Stimulated activated CD4-positive, alpha-beta T cell treated with anti-CD3 and anti-CD28 coated beads, Interleukin-1b, Interleukin-23, amount 100 ng/mL, for 1 hour (primary cell): Measurements from ENCODE around the gene BORCS8.
"Not testable (repeated sequence)": the region's sequence is repeated elsewhere in the genome, so short reads cannot be mapped to it uniquely, and the experiment has no call there.

Experiments
- DNase-seq, 2 donors: peaks; one replicate each; pipeline ENCODE4 v3.0.0-alpha.2; 2020; ENCODE audit warnings: low read depth in 2 of 2

BORCS8 gene

DNA sequence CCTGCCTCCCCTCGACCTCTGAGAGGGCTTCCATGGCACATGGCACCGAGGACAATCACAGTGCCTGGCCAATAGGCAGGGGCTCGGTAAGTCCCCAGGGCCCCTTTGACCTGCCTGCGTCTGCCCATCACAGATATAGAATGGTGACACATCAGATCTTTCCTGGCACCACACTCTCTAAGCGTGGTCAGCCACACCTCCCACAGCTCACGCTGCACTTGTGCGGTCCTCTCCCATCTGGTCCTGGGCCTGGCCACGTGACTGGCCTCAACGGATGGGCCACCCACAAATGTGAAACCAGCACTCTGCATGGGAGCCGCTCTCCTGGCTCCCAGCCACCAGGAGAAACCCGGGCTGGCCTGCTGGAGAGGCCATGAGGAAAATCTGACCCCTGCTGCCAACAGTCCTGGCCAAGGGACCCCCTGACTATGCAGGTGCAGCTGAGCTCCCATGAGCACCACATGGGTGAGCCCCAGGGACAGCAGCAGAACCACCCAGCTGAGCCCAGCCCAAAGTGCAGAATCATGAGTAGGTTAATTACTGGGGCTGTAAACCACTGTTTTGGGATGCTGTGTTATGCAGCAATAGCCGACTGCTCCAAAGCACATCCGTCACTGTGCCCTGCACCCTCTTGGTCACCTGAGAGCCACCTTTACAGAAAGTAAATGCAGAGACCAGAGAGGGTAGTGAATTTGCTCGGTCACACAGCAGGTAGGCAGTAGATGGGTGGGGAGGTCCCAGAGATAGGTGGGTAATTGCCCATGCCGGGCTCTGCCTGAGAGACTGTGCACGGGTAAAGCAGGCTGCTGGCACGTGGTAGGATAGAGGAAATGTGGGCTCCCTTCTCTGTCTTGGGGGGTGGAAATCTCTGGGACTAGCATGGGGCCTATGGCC is 12.2 kb downstream of the BORCS8 start:
- DNase-seq: no peak

- no peak for DNase-seq
These were observed 15.0 kb downstream of the BORCS8 start for GRCh38 chr19:19176950-19177349.

GRCh38 chr19:19173243-19173642 is 18.7 kb downstream of the BORCS8 start:
- not testable (repeated sequence) for DNase-seq

- no peak for DNase-seq
These were observed 20.0 kb downstream of the BORCS8 start for GRCh38 chr19:19171821-19172532.

- DNase-seq: no peak
These were observed 20.9 kb downstream of the BORCS8 start for GRCh38 chr19:19170873-19171672.

GRCh38 chr19:19170053-19170872 is 21.7 kb downstream of the BORCS8 start, which contains the start of gene MEF2B:
TSS of gene MEF2B (minus strand) at chr19:19170263. CDS start at chr19:19150735, 19,528 bp downstream.
- DNase-seq: peak; percentile 33 to 62

DNA sequence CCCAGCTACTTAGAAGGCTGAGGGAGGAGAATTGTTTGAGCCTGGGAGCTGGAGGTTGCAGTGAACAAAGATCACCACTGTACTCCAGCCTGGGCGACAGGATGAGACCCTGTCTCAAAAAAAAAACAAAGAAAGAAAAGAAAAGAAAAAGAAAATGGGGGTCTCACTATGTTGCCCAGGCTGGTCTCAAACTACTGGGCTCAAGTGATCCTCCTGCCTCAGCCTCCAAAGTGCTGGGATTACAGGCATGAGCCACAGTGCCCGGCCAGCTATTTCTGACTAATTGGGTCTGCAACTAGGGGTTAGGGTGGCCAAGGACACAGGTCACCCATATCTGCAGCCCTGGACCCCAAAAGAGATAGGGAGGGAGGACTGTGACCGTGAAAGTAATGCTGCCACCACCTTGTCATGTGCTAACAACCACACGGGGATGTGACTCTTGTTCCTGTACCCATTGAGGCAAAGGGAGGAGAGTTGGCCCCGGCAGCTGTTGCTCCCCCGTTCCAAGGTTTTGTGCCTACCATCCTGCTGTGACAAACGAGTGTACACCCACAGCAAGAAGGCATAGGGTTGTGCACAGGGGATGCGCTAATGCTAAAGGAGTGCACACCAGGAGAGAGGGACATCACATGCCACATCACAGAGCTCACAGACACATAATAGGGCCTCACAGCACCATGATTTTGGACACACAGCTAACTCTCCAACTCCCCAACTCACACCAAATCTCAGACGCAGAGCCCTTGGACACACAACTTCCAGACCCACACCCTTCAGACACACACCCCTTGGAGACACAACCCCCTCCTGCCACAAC is 22.5 kb downstream of the BORCS8 start:
- DNase-seq: no peak

DNA sequence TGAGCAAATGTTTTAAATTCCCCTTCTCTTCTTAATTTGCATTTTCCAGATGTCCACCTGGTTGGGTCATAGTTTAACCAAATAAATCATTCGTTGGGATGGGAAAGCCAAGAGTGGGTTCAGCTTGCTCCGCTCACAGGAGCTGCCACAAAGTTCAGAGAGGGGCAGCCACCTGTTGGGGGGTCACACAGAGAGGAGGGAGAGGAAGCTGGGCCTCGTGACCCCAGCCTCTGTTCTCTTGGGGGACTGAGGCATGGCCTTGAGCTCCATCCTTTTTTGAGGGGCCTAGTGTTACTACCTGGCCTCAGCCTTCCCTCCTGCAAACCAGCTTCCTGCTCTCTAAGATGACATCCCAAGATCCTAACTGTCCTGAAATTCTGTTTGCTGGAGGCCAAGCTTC is 24.3 kb downstream of the BORCS8 start:
- DNase-seq: no peak

GRCh38 chr19:19165396-19165795 is 26.6 kb downstream of the BORCS8 start:
- no peak for DNase-seq

GRCh38 chr19:19162495-19162894 is 29.5 kb downstream of the BORCS8 start:
- DNase-seq: no peak

DNA sequence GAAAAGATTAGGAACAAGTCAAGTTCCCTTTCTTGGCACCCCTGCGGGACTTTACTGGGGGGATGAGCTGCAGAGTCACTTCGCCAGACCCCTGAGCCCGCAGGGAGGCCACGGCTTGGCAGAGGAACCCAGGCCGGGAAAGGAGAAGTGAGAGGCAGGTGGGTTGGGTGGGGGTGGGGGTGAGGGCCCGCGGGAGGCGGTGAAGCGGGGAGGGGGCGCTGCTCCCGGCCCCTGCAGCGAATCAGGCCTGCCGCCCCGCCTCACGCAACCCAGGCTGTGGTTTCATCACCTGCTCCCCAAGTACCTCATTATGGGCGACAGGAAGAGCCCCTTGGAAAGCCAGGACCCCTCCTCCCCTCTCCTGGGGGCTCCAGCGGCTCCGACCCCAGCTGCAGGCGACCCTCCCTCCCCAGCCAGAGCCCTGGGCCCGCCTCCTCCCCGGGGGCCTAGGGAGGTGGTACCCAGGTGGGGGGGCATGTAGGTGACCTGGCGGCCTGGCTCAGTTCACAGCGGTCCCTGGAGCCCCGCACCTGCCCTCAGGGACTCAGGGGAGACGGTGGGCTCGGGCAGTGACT is 31.4 kb downstream of the BORCS8 start:
- DNase-seq: no peak

DNA sequence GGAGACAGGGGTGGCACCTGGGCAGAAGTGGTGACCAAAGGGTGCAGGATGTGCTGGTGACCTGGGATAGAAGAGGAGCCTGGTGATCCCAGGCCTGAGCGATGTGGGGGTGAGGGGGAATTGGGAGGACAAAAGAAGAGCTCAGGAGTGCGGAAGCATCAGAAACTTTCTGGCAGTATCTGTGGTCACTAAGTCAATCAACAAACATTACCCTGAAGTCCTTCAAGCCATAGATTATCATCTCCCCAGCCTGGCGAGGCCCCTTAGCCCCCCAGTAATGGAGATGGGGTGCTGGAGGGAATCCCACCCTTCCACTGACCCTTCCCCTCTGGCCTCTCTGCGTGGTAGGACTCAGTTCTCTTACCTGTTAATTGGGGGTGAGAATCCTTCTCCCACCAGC is 32.4 kb downstream of the BORCS8 start:
- no peak for DNase-seq

- no peak for DNase-seq
These were observed 34.1 kb downstream of the BORCS8 start for GRCh38 chr19:19157808-19158207.

GRCh38 chr19:19155495-19156219 is 36.3 kb downstream of the BORCS8 start:
- DNase-seq: no peak

DNA sequence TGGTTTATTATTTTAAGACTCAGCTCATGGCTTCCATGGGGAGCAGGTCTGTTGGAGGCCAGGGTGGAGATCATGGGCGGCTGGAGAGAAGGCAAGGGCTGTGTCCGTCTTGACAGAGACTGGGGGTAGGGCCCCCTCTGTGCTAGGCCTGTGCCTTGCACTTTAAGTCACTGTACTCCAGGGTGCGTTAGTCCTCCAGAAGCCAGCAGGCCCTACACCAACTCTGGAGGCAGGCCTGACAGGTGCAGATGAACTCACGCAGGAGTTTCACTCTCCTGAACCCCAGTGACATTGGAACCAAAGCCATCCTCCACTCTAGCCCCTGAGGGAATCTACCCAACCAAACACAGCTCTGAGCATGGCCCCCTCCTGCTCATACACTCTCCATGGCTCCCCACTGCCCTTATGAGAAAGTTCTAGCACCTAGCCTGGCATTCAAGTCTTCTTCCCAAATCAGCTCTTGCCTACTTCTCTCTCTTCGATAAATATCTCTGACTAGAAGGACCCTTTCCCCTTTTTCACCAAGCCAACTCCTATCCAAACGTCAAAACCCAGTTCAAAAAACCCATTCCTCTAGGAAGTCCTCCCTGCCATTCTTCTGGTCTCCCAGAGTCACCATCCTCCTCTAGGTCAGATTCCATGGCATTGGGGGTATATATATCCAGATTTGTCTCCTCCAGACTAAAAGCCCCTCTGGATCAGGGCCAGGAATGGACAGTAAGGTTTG is 37.0 kb downstream of the BORCS8 start:
- DNase-seq: no peak

DNA sequence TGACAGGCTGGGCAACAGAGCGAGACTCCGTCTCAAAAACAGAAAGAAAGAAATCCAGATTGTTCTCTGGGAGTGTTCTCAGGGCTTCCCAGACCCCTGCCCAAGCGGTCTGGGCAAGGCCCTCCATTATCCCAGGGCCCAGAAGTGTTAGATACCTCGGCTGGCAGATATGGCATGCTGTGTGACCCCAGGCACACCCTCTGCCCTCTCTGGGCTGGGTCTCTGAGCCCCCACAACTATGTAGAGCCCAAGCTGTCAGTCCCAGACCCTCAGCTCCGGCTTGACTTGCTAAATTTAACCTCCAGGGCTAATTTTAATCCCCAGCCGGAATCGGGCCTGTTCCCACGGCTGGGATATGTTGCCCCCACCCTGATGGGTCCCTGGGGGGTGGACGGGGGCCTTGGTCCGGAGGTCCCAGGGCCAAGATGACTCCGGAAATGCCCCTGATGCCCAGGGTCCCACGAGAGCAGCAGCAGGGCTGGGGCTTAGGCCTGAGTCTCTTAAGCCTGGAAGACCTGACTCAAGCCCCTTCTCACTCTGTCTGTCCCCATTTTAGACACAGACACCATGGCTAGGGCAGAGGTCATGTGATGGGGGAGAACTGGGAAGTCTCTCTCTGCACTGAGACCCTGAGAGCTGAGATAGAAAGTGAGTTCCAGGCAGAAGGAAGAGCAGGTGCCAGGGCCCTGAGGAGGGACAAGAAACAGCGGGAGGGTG is 39.1 kb downstream of the BORCS8 start:
- DNase-seq: no peak

- DNase-seq: no peak
These were observed 40.5 kb downstream of the BORCS8 start for GRCh38 chr19:19151418-19151817.

DNA sequence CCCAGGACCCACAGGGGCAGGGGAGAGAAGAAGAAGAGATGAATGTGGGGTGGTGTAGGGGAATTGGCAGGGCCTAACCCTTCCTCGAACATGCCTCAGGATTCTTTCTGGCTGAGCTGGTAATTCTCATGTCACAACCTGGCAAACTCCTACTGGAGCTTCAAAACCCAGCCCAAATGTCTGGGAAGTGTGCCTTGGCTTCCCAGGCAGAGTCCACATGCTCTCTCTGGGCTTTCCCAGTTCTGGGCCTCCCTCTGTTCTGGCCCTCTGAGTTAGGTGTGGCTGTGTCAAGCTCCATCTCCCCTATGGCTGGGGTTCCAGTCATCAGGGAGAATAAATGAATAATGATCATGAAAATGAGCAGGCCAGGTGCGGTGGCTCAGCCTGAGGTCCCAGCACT is 42.5 kb downstream of the BORCS8 start:
- no peak for DNase-seq
